ENCODE results near the gene HYCC1. TPM values are rescaled to one million over a fixed set of nuclear protein-coding genes. Genes with fewer than 3 reads are reported as not detected.

The HYCC1 gene
- polyA plus RNA-seq, 1 donor (not counting 4 experiments of a cell fraction or from before 2014, with no cell fraction given) = 35.8 TPM

GRCh38 chr7:23022258-23022769, 8.4 kb upstream of the HYCC1 start:
- no peak overlapping the region for H3K4me3 ChIP-seq (ENCODE audit: control insufficient read depth in 2 of 3, extremely low read depth in 1 of 3, insufficient read depth in 2 of 3, low read depth in 1 of 3, low read length in 3 of 3)
- H3K4me1 ChIP-seq (ENCODE audit: control insufficient read depth, extremely low read depth, insufficient read depth, low read length) = peaks cover 36% of the 10 kb centered on the region
- dilution Hi-C loops (cut with MboI; ENCODE audit: extremely low pct_ligation_motif_present, low sequenced_read_pairs) = no loop called here
- peak overlapping the region; percentile 97 for H3K27ac ChIP-seq (ENCODE audit: control insufficient read depth, insufficient read depth, low read length)
- TF ChIP-seq EZH2 (IDR thresholded peaks at IDR 0.05; ENCODE audit: low read length) = no peak
- no peak for TF ChIP-seq CTCF (optimal IDR thresholded peaks at IDR 0.05 in 1 of 3, IDR thresholded peaks at IDR 0.05 in 1 of 3, conservative IDR thresholded peaks at IDR 0.05 in 1 of 3; ENCODE audit: extremely low read depth in 1 of 3, insufficient read depth in 2 of 3, low read length in 3 of 3)
- H3K9me1 ChIP-seq (ENCODE audit: control insufficient read depth, extremely low read depth, insufficient read depth, low read length) = no peaks in the 10 kb centered on the region
- H3K9me3 ChIP-seq (ENCODE audit: control insufficient read depth, low read depth, low read length) = no peaks in the 10 kb centered on the region
- no peaks in the 10 kb centered on the region for H3K27me3 ChIP-seq (ENCODE audit: control insufficient read depth, extremely low read depth, insufficient read depth, low read length)
- FAIRE-seq (peak; percentile 82), DNase-seq (ENCODE audit: low read depth, low spot score) (no peak)
- H3K79me2 ChIP-seq (ENCODE audit: control insufficient read depth, insufficient read depth, low read length) = no peaks in the 10 kb centered on the region
- H2AFZ ChIP-seq (ENCODE audit: control insufficient read depth, low read length) = no peak overlapping the region
- peak overlapping the region; percentile 47 for H3K4me2 ChIP-seq (ENCODE audit: control insufficient read depth, extremely low read depth, insufficient read depth, low read depth, low read length)
- H4K20me1 ChIP-seq (ENCODE audit: control insufficient read depth, extremely low read depth, insufficient read depth, low read length) = no peaks in the 10 kb centered on the region
- no peaks in the 10 kb centered on the region for H3K36me3 ChIP-seq (ENCODE audit: control insufficient read depth in 2 of 2, extremely low read depth in 1 of 2, insufficient read depth in 2 of 2, low read length in 2 of 2)
- H3K9ac ChIP-seq (ENCODE audit: control insufficient read depth, extremely low read depth, insufficient read depth, low read length) = peak overlapping the region; percentile 26

- Histone ChIP-seq H3K9me1 (ENCODE audit: control insufficient read depth, extremely low read depth, insufficient read depth, low read length) (no peaks in the 10 kb centered on the region), H3K79me2 (ENCODE audit: control insufficient read depth, insufficient read depth, low read length) (no peaks in the 10 kb centered on the region), H3K4me2 (ENCODE audit: control insufficient read depth, extremely low read depth, insufficient read depth, low read depth, low read length) (peak overlapping the region; percentile 80), H3K9me3 (ENCODE audit: control insufficient read depth, low read depth, low read length) (no peaks in the 10 kb centered on the region), H4K20me1 (ENCODE audit: control insufficient read depth, extremely low read depth, insufficient read depth, low read length) (no peaks in the 10 kb centered on the region), H3K4me3 (ENCODE audit: control insufficient read depth in 2 of 3, extremely low read depth in 1 of 3, insufficient read depth in 2 of 3, low read depth in 1 of 3, low read length in 3 of 3) (no peak overlapping the region), H3K27me3 (ENCODE audit: control insufficient read depth, extremely low read depth, insufficient read depth, low read length) (no peaks in the 10 kb centered on the region), H3K9ac (ENCODE audit: control insufficient read depth, extremely low read depth, insufficient read depth, low read length) (peak overlapping the region; percentile 49), H3K27ac (ENCODE audit: control insufficient read depth, insufficient read depth, low read length) (peak overlapping the region; percentile 97), H3K36me3 (ENCODE audit: control insufficient read depth in 2 of 2, extremely low read depth in 1 of 2, insufficient read depth in 2 of 2, low read length in 2 of 2) (no peaks in the 10 kb centered on the region), H2AFZ (ENCODE audit: control insufficient read depth, low read length) (no peak overlapping the region), H3K4me1 (ENCODE audit: control insufficient read depth, extremely low read depth, insufficient read depth, low read length) (peaks cover 36% of the 10 kb centered on the region)
- DNase-seq (ENCODE audit: low read depth, low spot score) (no peak), FAIRE-seq (no peak)
- no peak for TF ChIP-seq CTCF (optimal IDR thresholded peaks at IDR 0.05 in 1 of 3, IDR thresholded peaks at IDR 0.05 in 1 of 3, conservative IDR thresholded peaks at IDR 0.05 in 1 of 3; ENCODE audit: extremely low read depth in 1 of 3, insufficient read depth in 2 of 3, low read length in 3 of 3)
- dilution Hi-C loops (cut with MboI; ENCODE audit: extremely low pct_ligation_motif_present, low sequenced_read_pairs) = no loop called here
These were observed 7.7 kb upstream of the HYCC1 start for GRCh38 chr7:23021596-23021995.
